SK-N-SH (cell line): ENCODE results near the gene SULT1C2. TPM values are rescaled to one million over a fixed set of nuclear protein-coding genes. Genes with fewer than 3 reads are reported as not detected.

Source experiments
- CTCF ChIA-PET: fragments of 300-600, 350-600 bp; formaldehyde crosslinking; extraction: SDS; loops from one replicate; lab custom pipeline; 2021; lab: Yijun Ruan, JAX
- POLR2A ChIA-PET: fragments of 350-600 bp; sonication (Branson Sonifier 250); formaldehyde crosslinking; extraction: SDS; loops from one replicate; lab custom pipeline; 2020; ENCODE audit warnings: antibody characterized with exemption, inconsistent platforms; lab: Yijun Ruan, JAX
- DNase-seq: peaks from one replicate; pipeline ENCODE4 v3.0.0; 2012
- H2AFZ ChIP-seq: fragments of 200-600 bp; sonication (generic); 2 replicates; pipeline ENCODE4 v1.8.1; 2016; ENCODE audit warnings: antibody characterized with exemption, mild to moderate bottlenecking, low read depth
- H3F3A ChIP-seq: fragments of 200-600 bp; sonication (generic); replicated peaks from 2 replicates; pipeline ENCODE3; 2016; ENCODE audit warnings: antibody characterized with exemption, mild to moderate bottlenecking; ENCODE audit not compliant: insufficient read depth
- H3K27ac ChIP-seq, 2 experiments: fragments of 200-500 bp in 1 of 2; fragments of 200-600 bp in 1 of 2; sonication (Bioruptor generic) in 1 of 2; sonication (generic), shearing (Covaris generic) in 1 of 2; 2 replicates each; pipeline versions ENCODE4 v1.5.1 to v1.6.1; 2014 to 2016; ENCODE audit warnings: low read depth in 2 of 2, inconsistent platforms in 1 of 2, low read length in 1 of 2, mild to moderate bottlenecking in 1 of 2, mixed read lengths in 1 of 2
- H3K27me3 ChIP-seq: fragments of 200-600 bp; sonication (generic), shearing (Covaris generic); 2 replicates; pipeline ENCODE4 v1.6.1; 2016; ENCODE audit warnings: mixed run types; ENCODE audit not compliant: insufficient read depth
- H3K36me3 ChIP-seq, 2 experiments: fragments of 200-500 bp in 1 of 2; fragments of 200-600 bp in 1 of 2; sonication (Bioruptor generic) in 1 of 2; sonication (generic) in 1 of 2; replicated peaks in 1 of 2; 2 replicates each; pipeline versions ENCODE3 to v1.5.1; 2014 to 2016; ENCODE audit warnings: low read length in 1 of 2, mild to moderate bottlenecking in 1 of 2; ENCODE audit not compliant: insufficient read depth in 2 of 2, control insufficient read depth in 1 of 2
- H3K4me1 ChIP-seq, 2 experiments: fragments of 200-500 bp in 1 of 2; fragments of 200-600 bp in 1 of 2; sonication (Bioruptor generic) in 1 of 2; sonication (generic), shearing (Covaris generic) in 1 of 2; 2 replicates each; pipeline versions ENCODE4 v1.5.1 to v1.6.1; 2014 to 2016; ENCODE audit warnings: low read depth in 1 of 2, low read length in 1 of 2, mixed run types in 1 of 2; ENCODE audit not compliant: insufficient read depth in 2 of 2, control insufficient read depth in 1 of 2
- H3K4me2 ChIP-seq: fragments of 200-600 bp; sonication (generic), shearing (Covaris generic); 2 replicates; pipeline ENCODE4 v1.6.1; 2017; ENCODE audit warnings: mixed run types
- H3K4me3 ChIP-seq, 2 experiments: fragments of 200-500 bp in 1 of 2; fragments of 200-600 bp in 1 of 2; sonication (Bioruptor generic) in 1 of 2; sonication (generic), shearing (Covaris generic) in 1 of 2; 2 replicates each; pipeline versions ENCODE4 v1.5.1 to v1.8.1; 2014 to 2016; ENCODE audit warnings: low read depth in 2 of 2, inconsistent platforms in 1 of 2, low read length in 1 of 2, mild to moderate bottlenecking in 1 of 2, mixed read lengths in 1 of 2, moderate library complexity in 1 of 2
- H3K79me2 ChIP-seq: fragments of 200-600 bp; sonication (generic); 2 replicates; pipeline ENCODE4 v1.8.1; 2017; ENCODE audit warnings: mild to moderate bottlenecking; ENCODE audit not compliant: insufficient read depth
- H3K9ac ChIP-seq: fragments of 200-600 bp; sonication (generic); 2 replicates; pipeline ENCODE4 v1.6.1; 2017; ENCODE audit warnings: mixed run types
- H3K9me2 ChIP-seq: fragments of 200-600 bp; sonication (generic); 2 replicates; pipeline ENCODE4 v1.6.1; 2017; ENCODE audit warnings: mixed run types
- H3K9me3 ChIP-seq: fragments of 200-600 bp; sonication (generic); 2 replicates; pipeline ENCODE4 v1.6.1; 2017; ENCODE audit warnings: mixed run types, mild to moderate bottlenecking, moderate library complexity
- H4K20me1 ChIP-seq: fragments of 200-600 bp; sonication (generic); 2 replicates; pipeline ENCODE4 v1.6.1; 2017; ENCODE audit warnings: mild to moderate bottlenecking, mixed run types; ENCODE audit not compliant: insufficient read depth
- CHD2 ChIP-seq: fragments of 150-350 bp; IDR thresholded peaks from 2 replicates; pipeline ENCODE4 v1.6.1; 2018; ENCODE audit warnings: low read length; ENCODE audit not compliant: partially characterized antibody
- EP300 ChIP-seq, 2 experiments: IDR thresholded peaks; 2 replicates each; pipeline versions ENCODE4 v1.4.0 to v1.6.1; 2012; ENCODE audit warnings: borderline replicate concordance in 1 of 2, low read depth in 1 of 2, low read length in 1 of 2
- EZH2phosphoT487 ChIP-seq: fragments of 200-600 bp; sonication (generic); IDR thresholded peaks from 2 replicates; pipeline ENCODE4 v1.6.1; 2017; ENCODE audit warnings: low read depth, mixed run types, mild to moderate bottlenecking, antibody characterized with exemption, moderate library complexity, borderline replicate concordance
- FOXJ3 ChIP-seq: sonication (generic); formaldehyde crosslinking; IDR thresholded peaks from 2 replicates; pipeline ENCODE4 v1.5.1; 2020; ENCODE audit warnings: mild to moderate bottlenecking, missing genetic modification reagents
- GABPA ChIP-seq: IDR thresholded peaks from 2 replicates; pipeline ENCODE4 v1.4.0; 2012; ENCODE audit warnings: low read depth, mild to moderate bottlenecking
- JUND ChIP-seq: IDR thresholded peaks from 2 replicates; pipeline ENCODE4 v1.4.0; 2012
- MAX ChIP-seq: IDR thresholded peaks from 2 replicates; pipeline ENCODE4 v1.4.0; 2012; ENCODE audit warnings: low read depth
- MEF2A ChIP-seq: IDR thresholded peaks from 2 replicates; pipeline ENCODE4 v1.4.0; 2012; ENCODE audit warnings: low read depth, borderline replicate concordance
- MXI1 ChIP-seq: IDR thresholded peaks from 2 replicates; pipeline ENCODE4 v1.6.1; 2012; ENCODE audit warnings: mild to moderate bottlenecking, low read depth, low read length, improper control_type of control experiment
- NFIC ChIP-seq: IDR thresholded peaks from 2 replicates; pipeline ENCODE4 v1.4.0; 2012; ENCODE audit warnings: borderline replicate concordance
- NRF1 ChIP-seq: IDR thresholded peaks from 2 replicates; pipeline ENCODE4 v1.6.1; 2012; ENCODE audit warnings: low read depth, mild to moderate bottlenecking, low read length
- PBX3 ChIP-seq: IDR thresholded peaks from 2 replicates; pipeline ENCODE4; 2012
- POLR2AphosphoS5 ChIP-seq: IDR thresholded peaks from 2 replicates; pipeline ENCODE4 v1.6.1; 2012; ENCODE audit warnings: low read depth, low read length
- REST ChIP-seq: IDR thresholded peaks from 2 replicates; pipeline ENCODE4 v1.6.1; 2012; ENCODE audit warnings: mild to moderate bottlenecking, low read depth, low read length, moderate library complexity
- SIN3A ChIP-seq: IDR thresholded peaks from 2 replicates; pipeline ENCODE4 v1.6.1; 2012; ENCODE audit warnings: low read depth, mild to moderate bottlenecking, low read length, moderate library complexity, borderline replicate concordance
- TAF1 ChIP-seq: IDR thresholded peaks from 2 replicates; pipeline ENCODE4 v1.6.1; 2012; ENCODE audit warnings: low read depth, mild to moderate bottlenecking, low read length, moderate library complexity, borderline replicate concordance
- TCF12 ChIP-seq: IDR thresholded peaks from 2 replicates; pipeline ENCODE4 v1.4.0; 2012
- YY1 ChIP-seq: IDR thresholded peaks from 2 replicates; pipeline ENCODE4 v1.4.0; 2012; ENCODE audit warnings: low read depth, mild to moderate bottlenecking
- ZBTB33 ChIP-seq: IDR thresholded peaks from 2 replicates; pipeline ENCODE4 v1.4.0; 2012; ENCODE audit warnings: low read depth, borderline replicate concordance
- WGBS: methylation state at CpG from one replicate; pipeline ENCODE4 v1.1.6; 2017; ENCODE audit warnings: low lambda C conversion rate; 5-methylcytosine and 5-hydroxymethylcytosine counted together
- polyA plus RNA-seq, 3 experiments: library from polyadenylated mRNA; depleted of rRNA; stranded (reverse); fragments of >200 nt; gene quantifications; 2 replicates each; pipeline ENCODE4 v1.2.3, GENCODE V29; 2012

Gene SULT1C2
- polyA plus RNA-seq, 1 of the 3 experiments (the other 2 are of a cell fraction): not detected

GRCh38 chr2:108316033-108316432 lies 27.3 kb downstream of the SULT1C2 start:
- 56% methylated on average over 6 of the region's 6 CpGs for WGBS
- H3K79me2 ChIP-seq: no peaks in the 10 kb centered on the region
- H3K36me3 ChIP-seq: no peaks in the 10 kb centered on the region
- no peak overlapping the region for H3K4me2 ChIP-seq
- no peaks in the 10 kb centered on the region for H3K9me2 ChIP-seq
- no peak for DNase-seq
- peaks cover 0 to 2% of the 10 kb centered on the region in 2 experiments; a peak in 1 of 4 replicates for H3K4me1 ChIP-seq
- H3K4me3 ChIP-seq: no peak overlapping the region
- H3K9ac ChIP-seq: no peak overlapping the region
- H3K27me3 ChIP-seq: no peaks in the 10 kb centered on the region
- CTCF ChIA-PET: interaction anchor here (1.2 kb wide), 1 partner anchor 27 kb away, joined by 3 read pairs; the partner anchor contains the start of gene SULT1C2
- H4K20me1 ChIP-seq: no peaks in the 10 kb centered on the region
- TF ChIP-seq TCF12 (no peak), EP300 (IDR thresholded peaks at IDR 0.05; ENCODE audit: borderline replicate concordance in 1 of 2, low read depth in 1 of 2, low read length in 1 of 2) (no peak), JUND (no peak), NFIC (no peak), MXI1 (no peak), REST (no peak), TAF1 (no peak), YY1 (no peak), CHD2 (no peak), EZH2phosphoT487 (no peak), SIN3A (no peak), POLR2AphosphoS5 (no peak), FOXJ3 (no peak), MEF2A (no peak), MAX (no peak), ZBTB33 (no peak), PBX3 (no peak), NRF1 (no peak), GABPA (no peak)
- no peaks in the 10 kb centered on the region for H3F3A ChIP-seq
- H3K9me3 ChIP-seq: no peaks in the 10 kb centered on the region
- POLR2A ChIA-PET: no interaction called here
- H2AFZ ChIP-seq: no peak overlapping the region
- H3K27ac ChIP-seq: no peak overlapping the region
